GM13977 (cell line): ENCODE data around the gene PLAAT2.

ENCODE experiments used
- DNase-seq: peaks from one replicate; pipeline ENCODE4 v3.0.0; 2012; ENCODE audit warnings: low spot score
- CTCF ChIP-seq: IDR thresholded peaks from 2 replicates; pipeline ENCODE4 v1.5.1; 2012; ENCODE audit warnings: mild to moderate bottlenecking, control low read depth; ENCODE audit not compliant: insufficient read depth; ENCODE audit errors: extremely low read depth, missing control alignments
- in situ Hi-C: fragments of 300-500 bp; cut with MboI; formaldehyde crosslinking; loops from one replicate; pipeline ENCODE4 v1.12.0; 2022; ENCODE audit warnings: low sequenced_read_pairs, low pct_unique_long_range_greater_than_20kb, mixed read lengths, inconsistent platforms; ENCODE audit not compliant: unreplicated experiment

The PLAAT2 gene

GRCh38 chr11:63563201-63564055 lies at the start of gene PLAAT2:
PLAAT2 (minus strand) TSS chr11:63563379; CDS start chr11:63563324, 55 bp downstream.
- in situ Hi-C loops: no loop called here
- no peak for DNase-seq
- no peak for TF ChIP-seq CTCF

- in situ Hi-C loops: no loop called here
- no peak for TF ChIP-seq CTCF
- no peak for DNase-seq
These were observed 49.0 kb upstream of the PLAAT2 start for GRCh38 chr11:63612181-63612580.

GRCh38 chr11:63611395-63611747 lies 48.2 kb upstream of the PLAAT2 start:
- in situ Hi-C loops: no loop called here
- TF ChIP-seq CTCF: no peak
- no peak for DNase-seq

DNA sequence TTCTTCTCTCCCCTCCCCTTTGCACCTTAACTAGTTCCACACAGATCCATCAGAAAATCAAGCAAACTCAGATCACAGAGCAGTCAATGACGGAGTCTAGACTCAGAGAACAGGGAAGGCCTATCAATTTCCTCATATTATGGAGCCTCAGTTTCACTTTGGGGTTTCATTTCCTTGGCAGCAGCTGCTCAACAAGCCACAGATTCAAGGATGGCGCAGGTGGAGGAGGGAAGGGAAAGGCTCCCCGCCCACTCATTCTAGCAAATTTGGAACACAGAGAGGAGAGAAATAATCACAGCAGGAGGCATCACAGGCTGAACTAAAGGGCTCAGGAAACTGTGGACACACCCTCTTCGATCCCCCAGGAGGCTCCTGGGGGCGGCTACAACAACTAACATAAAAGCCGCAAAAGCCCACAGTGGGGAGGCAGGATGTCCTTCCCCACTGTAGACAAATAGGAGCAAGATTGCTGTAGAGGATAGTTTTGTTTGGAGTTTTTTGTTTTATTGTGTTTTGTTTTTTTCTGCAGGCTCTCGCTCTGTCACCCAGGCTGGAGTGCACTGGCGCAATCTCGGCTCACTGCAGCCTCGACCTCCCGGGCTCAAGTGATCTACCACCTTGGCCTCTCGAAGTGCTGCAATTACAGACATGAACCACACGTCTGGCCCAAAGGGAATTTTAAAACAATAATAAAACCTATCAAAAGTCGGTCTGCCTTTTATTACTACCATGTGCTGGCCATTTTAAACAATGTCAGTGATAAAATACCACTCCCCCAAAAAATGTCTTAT lies 47.6 kb upstream of the PLAAT2 start:
- in situ Hi-C loops: no loop called here
- no peak for TF ChIP-seq CTCF
- DNase-seq: no peak

GRCh38 chr11:63609971-63610580 lies 46.9 kb upstream of the PLAAT2 start:
- TF ChIP-seq CTCF: no peak
- in situ Hi-C loops: no loop called here
- DNase-seq: no peak

GRCh38 chr11:63609536-63609935 lies 46.4 kb upstream of the PLAAT2 start:
- in situ Hi-C loops: no loop called here
- DNase-seq: no peak
- TF ChIP-seq CTCF: no peak
